Endothelial cell of umbilical vein (primary cell): Measurements from ENCODE around the gene CYP27A1. TPM values are rescaled to one million over a fixed set of nuclear protein-coding genes. Genes with fewer than 3 reads are reported as not detected.

Source experiments
- BruUV-seq: library from RNA; stranded (reverse); fragments of 400-500 nt; replicated peaks from 2 replicates; lab custom pipeline; 2021; lab: Mats Ljungman, UMichigan
- CTCF ChIA-PET: fragments of 300-600, 350-600 bp; sonication (Branson Sonifier 250); formaldehyde crosslinking; loops from one replicate; lab custom pipeline; 2021; ENCODE audit warnings: antibody characterized with exemption, inconsistent platforms; lab: Charles Lee
- POLR2A ChIA-PET: fragments of 300-600, 350-600 bp; sonication (Branson Sonifier 250); formaldehyde crosslinking; loops from one replicate; lab custom pipeline; 2021; ENCODE audit warnings: antibody characterized with exemption, inconsistent platforms; lab: Charles Lee
- DNase-seq: peaks from one replicate; pipeline ENCODE4 v3.0.0-alpha.2; 2011; ENCODE audit warnings: low read depth, low spot score
- FAIRE-seq: peaks from 2 replicates; lab custom pipeline; 2011; peaks lifted over from hg19 to GRCh38; lab: Jason Lieb, UNC
- H2AFZ ChIP-seq: 2 replicates; pipeline ENCODE4 v1.6.0; 2012; ENCODE audit warnings: low read depth, low read length, control low read depth, inconsistent platforms
- H3K27ac ChIP-seq: 2 replicates; pipeline ENCODE4 v1.5.1; 2011; ENCODE audit warnings: low read depth, mild to moderate bottlenecking, control low read depth, low read length, moderate library complexity; ENCODE audit not compliant: insufficient read depth
- H3K27me3 ChIP-seq, 2 experiments: 2 replicates each; pipeline versions ENCODE4 v1.6.0 to v1.6.1; 2011; ENCODE audit warnings: low read length in 2 of 2, mixed read lengths in 1 of 2; ENCODE audit not compliant: control insufficient read depth in 2 of 2, insufficient read depth in 2 of 2
- H3K36me3 ChIP-seq, 2 experiments: 2 replicates in 1 of 2; 3 replicates in 1 of 2; pipeline ENCODE4 v1.5.1; 2011; ENCODE audit warnings: low read length in 2 of 2, mild to moderate bottlenecking in 1 of 2, moderate library complexity in 1 of 2; ENCODE audit not compliant: control insufficient read depth in 2 of 2, insufficient read depth in 2 of 2; ENCODE audit errors: extremely low read depth in 1 of 2
- H3K4me1 ChIP-seq: 3 replicates; pipeline ENCODE4 v1.5.1; 2011; ENCODE audit warnings: mild to moderate bottlenecking, low read length; ENCODE audit not compliant: control insufficient read depth, insufficient read depth; ENCODE audit errors: extremely low read depth
- H3K4me2 ChIP-seq: 2 replicates; pipeline ENCODE4 v1.6.1; 2011; ENCODE audit warnings: low read length, control low read depth, mixed read lengths; ENCODE audit not compliant: insufficient read depth
- H3K4me3 ChIP-seq, 3 experiments: fragments of 200-600 bp in 1 of 3; sonication (generic), shearing (Covaris generic) in 1 of 3; replicated peaks in 1 of 3; 2 replicates each; pipeline ENCODE4 v1.5.1; 2011 to 2016; ENCODE audit warnings: control low read depth in 3 of 3, low read length in 3 of 3, mild to moderate bottlenecking in 2 of 3, inconsistent platforms in 1 of 3, low read depth in 1 of 3, moderate library complexity in 1 of 3; ENCODE audit not compliant: insufficient read depth in 1 of 3
- H3K79me2 ChIP-seq: 2 replicates; pipeline ENCODE4 v1.6.0; 2012; ENCODE audit warnings: low read length, inconsistent platforms; ENCODE audit not compliant: control insufficient read depth, insufficient read depth
- H3K9ac ChIP-seq: replicated peaks from 2 replicates; pipeline ENCODE3; 2011; ENCODE audit warnings: low read length, control low read depth; ENCODE audit not compliant: insufficient read depth; ENCODE audit errors: extremely low read depth
- H3K9me1 ChIP-seq: replicated peaks from 3 replicates; pipeline ENCODE4 v1.6.0; 2011; ENCODE audit warnings: mild to moderate bottlenecking, low read length; ENCODE audit not compliant: control insufficient read depth, insufficient read depth; ENCODE audit errors: extremely low read depth
- H3K9me3 ChIP-seq: replicated peaks from 2 replicates; pipeline ENCODE4 v1.5.1; 2012; ENCODE audit warnings: low read length, inconsistent platforms; ENCODE audit not compliant: control insufficient read depth, insufficient read depth
- H4K20me1 ChIP-seq: replicated peaks from 2 replicates; pipeline ENCODE3; 2011; ENCODE audit warnings: mild to moderate bottlenecking, low read length; ENCODE audit not compliant: control insufficient read depth, insufficient read depth; ENCODE audit errors: extremely low read depth
- CTCF ChIP-seq, 2 donors: IDR thresholded peaks; 1 replicate in 1 of 2; 2 replicates in 1 of 2; pipeline ENCODE4 v1.5.1; 2011; ENCODE audit warnings: low read length in 2 of 2, mild to moderate bottlenecking in 2 of 2, moderate library complexity in 2 of 2, control low read depth in 1 of 2, inconsistent platforms in 1 of 2, low read depth in 1 of 2; ENCODE audit not compliant: insufficient read depth in 1 of 2; ENCODE audit errors: extremely low read depth in 1 of 2
- EZH2 ChIP-seq: IDR thresholded peaks from 2 replicates; pipeline ENCODE4 v1.6.1; 2012; ENCODE audit warnings: borderline replicate concordance, low read depth, mild to moderate bottlenecking, moderate library complexity, low read length, inconsistent platforms; ENCODE audit not compliant: severe bottlenecking
- FOS ChIP-seq: IDR thresholded peaks from 2 replicates; pipeline ENCODE4 v1.6.1; 2011; ENCODE audit warnings: mild to moderate bottlenecking, low read length, moderate library complexity, borderline replicate concordance; ENCODE audit not compliant: insufficient read depth
- GATA2 ChIP-seq: IDR thresholded peaks from 2 replicates; pipeline ENCODE4 v1.7.0; 2011; ENCODE audit warnings: low read depth, mild to moderate bottlenecking, moderate library complexity, mixed read lengths, low read length; ENCODE audit not compliant: insufficient read length, insufficient read depth
- JUN ChIP-seq: IDR thresholded peaks from 2 replicates; pipeline ENCODE4 v1.6.1; 2011; ENCODE audit warnings: borderline replicate concordance, low read depth; ENCODE audit not compliant: insufficient read length, insufficient read depth
- MAX ChIP-seq: IDR thresholded peaks from 2 replicates; pipeline ENCODE4 v1.6.1; 2011; ENCODE audit not compliant: insufficient read depth, insufficient read length
- POLR2A ChIP-seq: IDR thresholded peaks from 2 replicates; pipeline ENCODE4 v1.6.1; 2012; ENCODE audit warnings: low read depth, mild to moderate bottlenecking, control low read depth, low read length
- POLR2AphosphoS5 ChIP-seq: IDR thresholded peaks from 2 replicates; pipeline ENCODE4 v1.6.1; 2012; ENCODE audit warnings: low read depth, mild to moderate bottlenecking, control low read depth, low read length, moderate library complexity; ENCODE audit not compliant: insufficient read depth
- dilution Hi-C: fragments of 300-500 bp; cut with MboI; formaldehyde crosslinking; loops from one replicate; pipeline ENCODE4 v1.15.0; 2019; ENCODE audit warnings: low sequenced_read_pairs; ENCODE audit not compliant: extremely low pct_ligation_motif_present
- intact Hi-C: fragments of 100-400 bp; cut with micrococcal nuclease; formaldehyde crosslinking; loops from one replicate; pipeline ENCODE4 v1.10.0; 2022
- polyA plus RNA-seq, 4 experiments: library from polyadenylated mRNA; depleted of rRNA in 3 of 4; stranded (reverse) in 3 of 4; unstranded in 1 of 4; fragments of >200 nt; gene quantifications; 2 replicates each; pipeline versions ENCODE4 v1.2.1 to v1.2.3, GENCODE V29; 2011 to 2012; ENCODE audit warnings: missing spikeins in 1 of 4
- total RNA-seq: library from RNA; stranded (reverse); gene quantifications from 2 replicates; pipeline ENCODE4 v1.2.3, GENCODE V29; 2021

Gene CYP27A1
- total and polyA plus RNA-seq, 2 donors (not counting 3 experiments of a cell fraction or from before 2014, with no cell fraction given): 15.1 to 34.9 TPM

- DNase-seq: no peak
- H3K9me1 ChIP-seq: no peaks in the 10 kb centered on the region
- no peak overlapping the region for H3K27ac ChIP-seq
- CTCF ChIA-PET: interaction anchor here (1.7 to 4.7 kb wide), 2 partner anchors 10 to 25 kb away, joined by 7 to 17 read pairs; no protein-coding TSS in a partner anchor
- FAIRE-seq: no peak
- no peak overlapping the region for H3K9ac ChIP-seq
- H3K4me1 ChIP-seq: no peaks in the 10 kb centered on the region
- no peak overlapping the region for H2AFZ ChIP-seq
- no peaks in the 10 kb centered on the region for H3K79me2 ChIP-seq
- H3K27me3 ChIP-seq: peaks cover 0 to 3% of the 10 kb centered on the region in 2 experiments
- H3K4me2 ChIP-seq: no peak overlapping the region
- BruUV-seq: no TSS peak
- H4K20me1 ChIP-seq: no peaks in the 10 kb centered on the region
- intact Hi-C loops (no loop called here), dilution Hi-C loops (no loop called here)
- no peaks in the 10 kb centered on the region for H3K9me3 ChIP-seq
- no peak for TF ChIP-seq CTCF (IDR thresholded peaks at IDR 0.05; ENCODE audit: extremely low read depth in 1 of 2, insufficient read depth in 1 of 2, low read depth in 1 of 2, low read length in 2 of 2)
- no peak for TF ChIP-seq JUN
- TF ChIP-seq GATA2: no peak
- no peak for TF ChIP-seq FOS
- TF ChIP-seq MAX: no peak
- TF ChIP-seq POLR2AphosphoS5: no peak
- TF ChIP-seq POLR2A: no peak
- no peak for TF ChIP-seq EZH2
- POLR2A ChIA-PET: no interaction called here
- H3K36me3 ChIP-seq: no peaks in the 10 kb centered on the region
- H3K4me3 ChIP-seq: no peak overlapping the region
These were observed 40.7 kb downstream of the CYP27A1 start for GRCh38 chr2:218822622-218823021.
